Neural cell (in vitro differentiated cells): ENCODE measurements around the gene CYP2U1. TPM values are rescaled to one million over a fixed set of nuclear protein-coding genes. Genes with fewer than 3 reads are reported as not detected.
"Not testable (repeated sequence)": the region's sequence is repeated elsewhere in the genome, so short reads cannot be mapped to it uniquely, and the experiment has no call there.

Experiments
- H2AFZ ChIP-seq: fragments of 200-600, 300-800 bp; sonication (generic), shearing (Covaris generic); 2 replicates; pipeline ENCODE4 v1.6.0; 2014; ENCODE audit warnings: low read depth, mild to moderate bottlenecking, antibody characterized with exemption, low read length, moderate library complexity
- H3F3A ChIP-seq: fragments of 200-600 bp; shearing (Covaris generic); 2 replicates; pipeline ENCODE4 v1.6.1; 2016; ENCODE audit warnings: mild to moderate bottlenecking, moderate library complexity, mixed read lengths, antibody characterized with exemption, low read length; ENCODE audit not compliant: insufficient read depth, poor library complexity, severe bottlenecking
- H3K27ac ChIP-seq: fragments of 200-600, 300-800 bp; sonication (generic), shearing (Covaris generic); 2 replicates; pipeline ENCODE4 v1.5.1; 2014; ENCODE audit warnings: mild to moderate bottlenecking, low read length, moderate library complexity
- H3K27me3 ChIP-seq: fragments of 300-800, 200-600 bp; sonication (generic), shearing (Covaris generic); 2 replicates; pipeline ENCODE4 v1.6.0; 2014; ENCODE audit warnings: mild to moderate bottlenecking, low read depth, low read length, moderate library complexity; ENCODE audit not compliant: insufficient read depth
- H3K36me3 ChIP-seq: fragments of 300-800, 200-600 bp; sonication (generic), shearing (Covaris generic); 2 replicates; pipeline ENCODE4 v1.5.1; 2014; ENCODE audit warnings: mild to moderate bottlenecking, antibody characterized with exemption, low read length, moderate library complexity; ENCODE audit not compliant: insufficient read depth
- H3K4me2 ChIP-seq: fragments of 300-800, 200-600 bp; sonication (generic), shearing (Covaris generic); 2 replicates; pipeline ENCODE4 v1.6.0; 2014; ENCODE audit warnings: mild to moderate bottlenecking, low read length
- H3K4me3 ChIP-seq: fragments of 300-800, 200-600 bp; sonication (generic), shearing (Covaris generic); 2 replicates; pipeline ENCODE4 v1.5.1; 2014; ENCODE audit warnings: mild to moderate bottlenecking, low read length, moderate library complexity
- H3K79me2 ChIP-seq: fragments of 200-600 bp; shearing (Covaris generic); replicated peaks from 2 replicates; pipeline ENCODE4 v1.6.0; 2014; ENCODE audit warnings: mild to moderate bottlenecking, low read length, moderate library complexity; ENCODE audit not compliant: insufficient read depth
- H3K9ac ChIP-seq: fragments of 300-800, 200-600 bp; sonication (generic), shearing (Covaris generic); 2 replicates; pipeline ENCODE4 v1.6.1; 2016; ENCODE audit warnings: mild to moderate bottlenecking, low read length, mixed read lengths
- H3K9me2 ChIP-seq: fragments of 200-600 bp; shearing (Covaris generic); 2 replicates; pipeline ENCODE4 v1.6.1; 2016; ENCODE audit warnings: mild to moderate bottlenecking, low read length, mixed read lengths; ENCODE audit not compliant: insufficient read depth
- H3K9me3 ChIP-seq: fragments of 200-600, 300-800 bp; sonication (generic), shearing (Covaris generic); 2 replicates; pipeline ENCODE4 v1.6.1; 2016; ENCODE audit warnings: mild to moderate bottlenecking, mixed run types, low read length, moderate library complexity, mixed read lengths
- H4K20me1 ChIP-seq: fragments of 200-600 bp; shearing (Covaris generic); 2 replicates; pipeline ENCODE4 v1.6.1; 2016; ENCODE audit warnings: mild to moderate bottlenecking, mixed run types; ENCODE audit not compliant: insufficient read depth
- CTCF ChIP-seq: fragments of 450-650 bp; IDR thresholded peaks from 2 replicates; pipeline ENCODE4 v1.5.1; 2014; ENCODE audit warnings: antibody characterized with exemption, mild to moderate bottlenecking, moderate library complexity; ENCODE audit not compliant: poor library complexity, severe bottlenecking
- EP300 ChIP-seq: fragments of 450-650 bp; conservative IDR thresholded peaks from 2 replicates; pipeline ENCODE4 v1.6.1; 2014; ENCODE audit warnings: antibody characterized with exemption, mild to moderate bottlenecking, moderate library complexity; ENCODE audit not compliant: poor library complexity, severe bottlenecking
- EZH2 ChIP-seq: fragments of 200-600, 300-800 bp; shearing (Covaris generic), sonication (generic); IDR thresholded peaks from 2 replicates; pipeline ENCODE4 v1.6.1; 2014; ENCODE audit warnings: antibody characterized with exemption, low read length, borderline replicate concordance, mild to moderate bottlenecking; ENCODE audit not compliant: insufficient read depth, poor library complexity, severe bottlenecking
- MXI1 ChIP-seq: fragments of 450-650 bp; conservative IDR thresholded peaks from 2 replicates; pipeline ENCODE4 v1.6.1; 2014; ENCODE audit warnings: antibody characterized with exemption, mild to moderate bottlenecking; ENCODE audit not compliant: poor library complexity, severe bottlenecking
- POLR2AphosphoS5 ChIP-seq: IDR thresholded peaks from 2 replicates; pipeline ENCODE4 v1.6.1; 2012
- RAD21 ChIP-seq: fragments of 450-650 bp; conservative IDR thresholded peaks from 2 replicates; pipeline ENCODE4 v1.6.1; 2014; ENCODE audit warnings: antibody characterized with exemption, mild to moderate bottlenecking, moderate library complexity
- REST ChIP-seq: IDR thresholded peaks from 2 replicates; pipeline ENCODE4 v1.6.1; 2012; ENCODE audit warnings: borderline replicate concordance
- SMC3 ChIP-seq: fragments of 450-650 bp; conservative IDR thresholded peaks from 2 replicates; pipeline ENCODE4 v1.6.1; 2014; ENCODE audit warnings: antibody characterized with exemption, mild to moderate bottlenecking, moderate library complexity; ENCODE audit not compliant: poor library complexity
- TAF1 ChIP-seq: IDR thresholded peaks from 2 replicates; pipeline ENCODE4 v1.6.1; 2012; ENCODE audit warnings: low read depth
- polyA plus RNA-seq: library from polyadenylated mRNA; depleted of rRNA; stranded (reverse); fragments of >200 nt; gene quantifications from 2 replicates; pipeline ENCODE4 v1.2.3, GENCODE V29; 2014

The CYP2U1 gene
- polyA plus RNA-seq, 1 donor from 2014 or later = 8.8 TPM

GRCh38 chr4:107901213-107901934 lies 30.0 kb upstream of the CYP2U1 start:
- Histone ChIP-seq H3K9me3 (no peaks in the 10 kb centered on the region), H3K27ac (no peak overlapping the region), H3K4me2 (no peak overlapping the region), H3K79me2 (no peaks in the 10 kb centered on the region), H3K4me3 (no peak overlapping the region), H4K20me1 (no peaks in the 10 kb centered on the region), H3K27me3 (no peaks in the 10 kb centered on the region), H3K9ac (no peak overlapping the region), H2AFZ (no peak overlapping the region), H3K36me3 (no peaks in the 10 kb centered on the region), H3K9me2 (no peaks in the 10 kb centered on the region), H3F3A (no peaks in the 10 kb centered on the region)
- TF ChIP-seq REST = no peak
- no peak for TF ChIP-seq SMC3
- no peak for TF ChIP-seq RAD21
- no peak for TF ChIP-seq CTCF
- no peak for TF ChIP-seq POLR2AphosphoS5
- TF ChIP-seq MXI1 = no peak
- TF ChIP-seq EZH2 = no peak
- no peak for TF ChIP-seq TAF1
- no peak for TF ChIP-seq EP300

- H3K9ac ChIP-seq = no peak overlapping the region
- no peaks in the 10 kb centered on the region for H3K27me3 ChIP-seq
- no peak for TF ChIP-seq POLR2AphosphoS5
- no peak for TF ChIP-seq EP300
- no peak for TF ChIP-seq SMC3
- no peak for TF ChIP-seq MXI1
- no peak for TF ChIP-seq TAF1
- no peak for TF ChIP-seq REST
- TF ChIP-seq RAD21 = no peak
- no peak for TF ChIP-seq EZH2
- H3K79me2 ChIP-seq = no peaks in the 10 kb centered on the region
- no peak overlapping the region for H3K4me3 ChIP-seq
- no peaks in the 10 kb centered on the region for H3K36me3 ChIP-seq
- H3K27ac ChIP-seq = no peak overlapping the region
- H4K20me1 ChIP-seq = no peaks in the 10 kb centered on the region
- H3K9me3 ChIP-seq = no peaks in the 10 kb centered on the region
- no peaks in the 10 kb centered on the region for H3K9me2 ChIP-seq
- no peak overlapping the region for H2AFZ ChIP-seq
- no peaks in the 10 kb centered on the region for H3F3A ChIP-seq
- H3K4me2 ChIP-seq = no peak overlapping the region
These were observed 28.6 kb upstream of the CYP2U1 start for GRCh38 chr4:107902715-107903114.

- not testable (repeated sequence) for H3K79me2 ChIP-seq, H3K9me2 ChIP-seq, H2AFZ ChIP-seq, H3K36me3 ChIP-seq, H4K20me1 ChIP-seq, H3K27ac ChIP-seq, H3K4me3 ChIP-seq, H3K9ac ChIP-seq, H3F3A ChIP-seq, H3K4me2 ChIP-seq, H3K9me3 ChIP-seq, H3K27me3 ChIP-seq
These were observed 26.3 kb upstream of the CYP2U1 start for GRCh38 chr4:107905082-107905481.
